HepG2 (cell line): ENCODE measurements around the gene SLC31A2. TPM values are rescaled to one million over a fixed set of nuclear protein-coding genes. Genes with fewer than 3 reads are reported as not detected.

Experiments
- ATAC-seq: fragments of 200-7000 bp; cut with Tn5 transposase; 3 replicates; pipeline ENCODE4 v1.9.1; 2020; ENCODE audit warnings: mild to moderate bottlenecking, moderate library complexity
- BruUV-seq: library from RNA; stranded (reverse); fragments of 400-500 nt; replicated peaks from 2 replicates; lab custom pipeline; 2021; lab: Mats Ljungman, UMichigan
- CTCF ChIA-PET: fragments of 300-600 bp; formaldehyde crosslinking; extraction: SDS; loops from one replicate; lab custom pipeline; 2021; ENCODE audit warnings: low total read pairs, inconsistent platforms, low intra/inter-chr PET ratio; lab: Yijun Ruan, JAX
- POLR2A ChIA-PET: fragments of 350-600 bp; sonication (Branson Sonifier 250); formaldehyde crosslinking; loops from one replicate; lab custom pipeline; 2020; ENCODE audit warnings: antibody characterized with exemption, inconsistent platforms; lab: Yijun Ruan, JAX
- DNase-seq: peaks from one replicate; pipeline ENCODE4 v3.0.0-alpha.2; 2015; ENCODE audit warnings: low spot score
- FAIRE-seq: peaks from 3 replicates; lab custom pipeline; 2011; peaks lifted over from hg19 to GRCh38; lab: Jason Lieb, UNC
- H2AFZ ChIP-seq: one replicate; pipeline ENCODE4 v1.6.1; 2011; ENCODE audit warnings: low read length, inconsistent platforms
- H3K27ac ChIP-seq: fragments of 300-600 bp; 3 replicates; pipeline ENCODE4 v1.8.0; 2011; ENCODE audit warnings: mixed run types, mild to moderate bottlenecking, mixed read lengths, low read length, inconsistent platforms; ENCODE audit not compliant: insufficient read depth; ENCODE audit errors: extremely low read length
- H3K27me3 ChIP-seq, 2 experiments: fragments of 200-600 bp in 1 of 2; 2 replicates in 1 of 2; 3 replicates in 1 of 2; pipeline versions ENCODE4 v1.6.0 to v1.8.0; 2011; ENCODE audit warnings: low read length in 2 of 2, mild to moderate bottlenecking in 2 of 2, moderate library complexity in 2 of 2, inconsistent platforms in 1 of 2; ENCODE audit not compliant: insufficient read depth in 2 of 2, control insufficient read depth in 1 of 2
- H3K36me3 ChIP-seq, 2 experiments: fragments of 200-600 bp in 1 of 2; replicated peaks in 1 of 2; 2 replicates in 1 of 2; 3 replicates in 1 of 2; pipeline versions ENCODE4 v1.5.1 to v1.8.0; 2011; ENCODE audit warnings: low read length in 2 of 2, inconsistent platforms in 1 of 2; ENCODE audit not compliant: insufficient read depth in 2 of 2, control insufficient read depth in 1 of 2
- H3K4me1 ChIP-seq: 2 replicates; pipeline ENCODE4 v1.5.1; 2012; ENCODE audit warnings: low read length, inconsistent platforms; ENCODE audit not compliant: insufficient read depth
- H3K4me2 ChIP-seq: 2 replicates; pipeline ENCODE4 v1.6.0; 2011; ENCODE audit warnings: low read depth, low read length, inconsistent platforms
- H3K4me3 ChIP-seq, 3 experiments: fragments of 200-600 bp in 1 of 3; sonication (generic), shearing (Covaris generic) in 1 of 3; replicated peaks in 1 of 3; 2 replicates each; pipeline ENCODE4 v1.5.1; 2011 to 2016; ENCODE audit warnings: low read length in 3 of 3, inconsistent platforms in 2 of 3, low read depth in 2 of 3, mild to moderate bottlenecking in 2 of 3, control low read depth in 1 of 3, mixed read lengths in 1 of 3; ENCODE audit not compliant: insufficient read depth in 1 of 3
- H3K79me2 ChIP-seq: one replicate; pipeline ENCODE4 v1.6.1; 2011; ENCODE audit warnings: low read length, inconsistent platforms; ENCODE audit not compliant: insufficient read depth
- H3K9ac ChIP-seq: 2 replicates; pipeline ENCODE4 v1.6.0; 2011; ENCODE audit warnings: mild to moderate bottlenecking, low read depth, low read length, inconsistent platforms; ENCODE audit not compliant: insufficient read depth
- H3K9me3 ChIP-seq: 2 replicates; pipeline ENCODE4 v1.5.1; 2012; ENCODE audit warnings: mild to moderate bottlenecking, low read length
- H4K20me1 ChIP-seq: 2 replicates; pipeline ENCODE4 v1.6.0; 2011; ENCODE audit warnings: inconsistent platforms, mild to moderate bottlenecking, low read length, moderate library complexity; ENCODE audit not compliant: insufficient read depth
- FOXO1 ChIP-seq: sonication (generic); formaldehyde crosslinking; IDR thresholded peaks from 2 replicates; pipeline ENCODE4 v1.4.0; 2020; ENCODE audit warnings: missing genetic modification reagents
- GPN1 ChIP-seq: sonication (generic); formaldehyde crosslinking; IDR thresholded peaks from 2 replicates; pipeline ENCODE4 v1.5.1; 2020; ENCODE audit warnings: missing genetic modification reagents, borderline replicate concordance
- HDAC2 ChIP-seq: sonication (generic); formaldehyde crosslinking; IDR thresholded peaks from 2 replicates; pipeline ENCODE4 v1.4.0; 2020; ENCODE audit warnings: missing genetic modification reagents
- HDAC6 ChIP-seq: fragments of 200-600 bp; sonication (generic); IDR thresholded peaks from 2 replicates; pipeline ENCODE4 v1.7.0; 2017; ENCODE audit warnings: mild to moderate bottlenecking, antibody characterized with exemption, low read length, low read depth
- HOXA9 ChIP-seq: sonication (generic); formaldehyde crosslinking; IDR thresholded peaks from 2 replicates; pipeline ENCODE4 v1.8.1; 2022; ENCODE audit warnings: missing genetic modification reagents, mild to moderate bottlenecking, moderate library complexity, borderline replicate concordance
- KDM1A ChIP-seq: IDR thresholded peaks from 2 replicates; pipeline ENCODE4 v1.6.1; 2016; ENCODE audit warnings: missing compliant biosample characterization
- MTF1 ChIP-seq: sonication (generic); formaldehyde crosslinking; IDR thresholded peaks from 2 replicates; pipeline ENCODE4 v1.5.0; 2020; ENCODE audit warnings: missing genetic modification reagents
- NFRKB ChIP-seq: fragments of 450-650 bp; IDR thresholded peaks from 2 replicates; pipeline ENCODE4 v1.6.1; 2017
- NONO ChIP-seq, 2 experiments: fragments of 450-650 bp in 1 of 2; sonication (generic) in 1 of 2; formaldehyde crosslinking in 1 of 2; IDR thresholded peaks in 1 of 2; conservative IDR thresholded peaks in 1 of 2; 2 replicates each; pipeline versions ENCODE4 v1.6.1 to v1.8.0; 2017 to 2022; ENCODE audit warnings: mild to moderate bottlenecking in 1 of 2, missing genetic modification reagents in 1 of 2, moderate library complexity in 1 of 2
- RARG ChIP-seq: sonication (generic); formaldehyde crosslinking; IDR thresholded peaks from 2 replicates; pipeline ENCODE4 v1.4.0; 2020; ENCODE audit warnings: low read depth, mild to moderate bottlenecking, missing genetic modification reagents
- REL ChIP-seq: sonication (generic); formaldehyde crosslinking; conservative IDR thresholded peaks from 2 replicates; pipeline ENCODE4 v1.8.0; 2022; ENCODE audit warnings: mild to moderate bottlenecking, missing genetic modification reagents, moderate library complexity
- RNF219 ChIP-seq: sonication (generic); formaldehyde crosslinking; IDR thresholded peaks from 2 replicates; pipeline ENCODE4 v1.5.0; 2020; ENCODE audit warnings: mild to moderate bottlenecking, missing genetic modification reagents
- RORA ChIP-seq: sonication (generic); formaldehyde crosslinking; IDR thresholded peaks from 2 replicates; pipeline ENCODE4 v1.5.0; 2020; ENCODE audit warnings: mild to moderate bottlenecking, missing genetic modification reagents, moderate library complexity
- SOX13 ChIP-seq, 3 experiments: fragments of 450-650 bp in 1 of 3; sonication (generic) in 1 of 3; formaldehyde crosslinking in 1 of 3; IDR thresholded peaks in 2 of 3; conservative IDR thresholded peaks in 1 of 3; 2 replicates each; pipeline versions ENCODE4 v1.5.0 to v1.6.1; 2016 to 2020; ENCODE audit warnings: antibody characterized with exemption in 1 of 3, mild to moderate bottlenecking in 1 of 3, missing compliant biosample characterization in 1 of 3, missing genetic modification reagents in 1 of 3, moderate library complexity in 1 of 3
- ZC3H13 ChIP-seq: sonication (generic); formaldehyde crosslinking; IDR thresholded peaks from 2 replicates; pipeline ENCODE4 v1.8.1; 2023; ENCODE audit warnings: mild to moderate bottlenecking, missing genetic modification reagents, moderate library complexity
- ZFP37 ChIP-seq: sonication (generic); formaldehyde crosslinking; IDR thresholded peaks from 2 replicates; pipeline ENCODE4 v1.4.0; 2020; ENCODE audit warnings: missing genetic modification reagents, borderline replicate concordance
- ZNF232 ChIP-seq: sonication (generic); formaldehyde crosslinking; IDR thresholded peaks from 2 replicates; pipeline ENCODE4 v1.4.0; 2020; ENCODE audit warnings: missing genetic modification reagents, borderline replicate concordance
- ZNF644 ChIP-seq: IDR thresholded peaks from 2 replicates; pipeline ENCODE4 v1.6.1; 2016; ENCODE audit warnings: low read depth
- ZNF672 ChIP-seq: sonication (generic); formaldehyde crosslinking; IDR thresholded peaks from 2 replicates; pipeline ENCODE4 v1.8.1; 2022; ENCODE audit warnings: missing genetic modification reagents
- WGBS: methylation state at CpG from one replicate; pipeline ENCODE4 v1.1.6; 2017; ENCODE audit warnings: low lambda C conversion rate; 5-methylcytosine and 5-hydroxymethylcytosine counted together
- in situ Hi-C: cut with HindIII; loops from 2 replicates; pipeline ENCODE4 v1.10.0; 2017; ENCODE audit warnings: low pct_unique_long_range_greater_than_20kb; ENCODE audit not compliant: extremely low pct_ligation_motif_present
- intact Hi-C: fragments of 100-400 bp; cut with micrococcal nuclease; formaldehyde crosslinking; loops from one replicate; pipeline ENCODE4 v1.10.0; 2022; ENCODE audit not compliant: unreplicated experiment
- polyA plus RNA-seq, 8 experiments: library from polyadenylated mRNA; depleted of rRNA in 3 of 8; stranded (reverse) in 7 of 8; unstranded in 1 of 8; fragments of >200 nt; fragmentation: Illumina TruSeq in 4 of 8; extraction: Trizol in 4 of 8; gene quantifications; 2 replicates each; pipeline versions ENCODE4 v1.2.1 to v1.2.3, GENCODE V29; 2011 to 2016; ENCODE audit warnings: low read depth in 4 of 8, missing spikeins in 1 of 8, mixed read lengths in 1 of 8; ENCODE audit not compliant: insufficient read depth in 1 of 8
- total RNA-seq, 5 experiments: library from RNA; depleted of rRNA; stranded (reverse); fragments of >200 nt; fragmentation: Illumina TruSeq; extraction: Trizol; gene quantifications; 2 replicates each; pipeline ENCODE4 v1.2.3, GENCODE V29; 2016; ENCODE audit warnings: low read depth in 1 of 5
- TF ChIP-seq, protein P1 (sequence below): IDR thresholded peaks from 2 replicates; pipeline ENCODE4 v1.6.1; 2016

Gene SLC31A2
- total and polyA plus RNA-seq, 2 of the 13 experiments (the other 11 are each of a cell fraction or from before 2014, with no cell fraction given) = 9.3 to 10.2 TPM

GRCh38 chr9:113139225-113139829 lies 11.5 kb upstream of the SLC31A2 start:
- in situ Hi-C loops = no loop called here
- Histone ChIP-seq H3K36me3 (no peaks in the 10 kb centered on the region), H3K4me3 (no peak overlapping the region), H3K27me3 (peaks cover 0 to 15% of the 10 kb centered on the region in 2 experiments; a peak in 3 of 5 replicates), H3K27ac (peak overlapping the region; percentile 66), H3K9ac (peak overlapping the region; percentile 44), H4K20me1 (no peaks in the 10 kb centered on the region), H3K4me2 (peak overlapping the region; percentile 46), H2AFZ (no peak overlapping the region), H3K4me1 (peaks cover 48% of the 10 kb centered on the region), H3K9me3 (peaks cover 4% of the 10 kb centered on the region; the same call in 1 of the 2 replicates), H3K79me2 (no peaks in the 10 kb centered on the region)
- 5% methylated on average over 3 of the region's 4 CpGs for WGBS
- ATAC-seq = peak; percentile 91
- FAIRE-seq = peak; percentile 51
- POLR2A ChIA-PET = interaction anchor here (1.2 to 1.7 kb wide), 3 partner anchors 9 to 82 kb away, joined by 3 to 20 read pairs (median 8); partner anchors contain the start of genes FKBP15, SLC31A1 and SLC31A2
- intact Hi-C loops = loop anchor here (5.0 kb wide), 1 partner anchor 83 kb away; the partner anchor contains the start of genes FKBP15 and SLC31A1
- peak; percentile 97 for DNase-seq
- CTCF ChIA-PET = no interaction called here
- BruUV-seq = no TSS peak
- no peak for TF ChIP-seq RORA (CRISPR knock-in tag)
- TF ChIP-seq SOX13 (IDR thresholded peaks at IDR 0.05) = peak; percentile 97
- peak in 1 of 2 experiments; percentile 99; a peak in 2 of 4 replicates for TF ChIP-seq SOX13 (CRISPR knock-in tag; conservative IDR thresholded peaks at IDR 0.05 in 1 of 2, IDR thresholded peaks at IDR 0.05 in 1 of 2)
- TF ChIP-seq ZNF644 (CRISPR knock-in tag) = peak; percentile 59; the same call in 1 of the 2 replicates
- TF ChIP-seq MTF1 (CRISPR knock-in tag) = no peak
- TF ChIP-seq ZC3H13 (CRISPR knock-in tag) = no peak
- TF ChIP-seq RARG (CRISPR knock-in tag) = no peak
- TF ChIP-seq HDAC6 = no peak
- TF ChIP-seq, protein P1, sequence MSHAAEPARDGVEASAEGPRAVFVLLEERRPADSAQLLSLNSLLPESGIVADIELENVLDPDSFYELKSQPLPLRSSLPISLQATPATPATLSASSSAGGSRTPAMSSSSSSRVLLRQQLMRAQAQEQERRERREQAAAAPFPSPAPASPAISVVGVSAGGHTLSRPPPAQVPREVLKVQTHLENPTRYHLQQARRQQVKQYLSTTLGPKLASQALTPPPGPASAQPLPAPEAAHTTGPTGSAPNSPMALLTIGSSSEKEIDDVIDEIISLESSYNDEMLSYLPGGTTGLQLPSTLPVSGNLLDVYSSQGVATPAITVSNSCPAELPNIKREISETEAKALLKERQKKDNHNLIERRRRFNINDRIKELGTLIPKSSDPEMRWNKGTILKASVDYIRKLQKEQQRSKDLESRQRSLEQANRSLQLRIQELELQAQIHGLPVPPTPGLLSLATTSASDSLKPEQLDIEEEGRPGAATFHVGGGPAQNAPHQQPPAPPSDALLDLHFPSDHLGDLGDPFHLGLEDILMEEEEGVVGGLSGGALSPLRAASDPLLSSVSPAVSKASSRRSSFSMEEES (CRISPR knock-in tag) = peak; percentile 85
- no peak for TF ChIP-seq ZNF672 (CRISPR knock-in tag)
- no peak for TF ChIP-seq NONO (IDR thresholded peaks at IDR 0.05)
- TF ChIP-seq NONO (CRISPR knock-in tag; conservative IDR thresholded peaks at IDR 0.05) = peak; percentile 28; the same call in 1 of the 2 replicates
- no peak for TF ChIP-seq REL
- no peak for TF ChIP-seq ZNF232 (CRISPR knock-in tag)
- no peak for TF ChIP-seq ZFP37 (CRISPR knock-in tag)
- peak; percentile 78 for TF ChIP-seq FOXO1
- no peak for TF ChIP-seq NFRKB
- no peak for TF ChIP-seq GPN1
- TF ChIP-seq RNF219 (CRISPR knock-in tag) = no peak
- peak; percentile 88 for TF ChIP-seq HDAC2 (CRISPR knock-in tag)
- TF ChIP-seq KDM1A (CRISPR knock-in tag) = 0 out of 2 replicates have a peak, but pooled peaks have one; percentile 15
- no peak for TF ChIP-seq HOXA9 (CRISPR knock-in tag)
